Parathyroid adenoma (tissue), 2 donors: ENCODE results near the gene MINK1.
"Not testable (repeated sequence)": the region's sequence is repeated elsewhere in the genome, so short reads cannot be mapped to it uniquely, and the experiment has no call there.

Source experiments
- H2AFZ ChIP-seq: fragments of 300-600 bp; sonication (generic); one replicate; pipeline ENCODE4 v1.7.0; 2017; ENCODE audit warnings: antibody characterized with exemption, mild to moderate bottlenecking
- H3K27ac ChIP-seq: fragments of 300-600 bp; sonication (generic); one replicate; pipeline ENCODE4 v1.7.0; 2017
- H3K27me3 ChIP-seq: fragments of 300-600 bp; sonication (generic); one replicate; pipeline ENCODE4 v1.7.0; 2017; ENCODE audit warnings: low read length; ENCODE audit not compliant: control insufficient read depth, insufficient read depth
- H3K36me3 ChIP-seq: fragments of 300-600 bp; sonication (generic); one replicate; pipeline ENCODE4 v1.7.0; 2017; ENCODE audit warnings: low read length; ENCODE audit not compliant: control insufficient read depth, insufficient read depth
- H3K4me1 ChIP-seq: fragments of 300-600 bp; sonication (generic); one replicate; pipeline ENCODE4 v1.7.0; 2017; ENCODE audit warnings: control low read depth
- H3K4me2 ChIP-seq: fragments of 300-600 bp; sonication (generic); one replicate; pipeline ENCODE4 v1.7.0; 2017; ENCODE audit warnings: low read length
- H3K4me3 ChIP-seq: fragments of 300-600 bp; sonication (generic); one replicate; pipeline ENCODE4 v1.7.0; 2017; ENCODE audit warnings: low read depth, low read length
- H3K79me2 ChIP-seq: fragments of 300-600 bp; sonication (generic); one replicate; pipeline ENCODE4 v1.7.0; 2017; ENCODE audit warnings: control low read depth
- H3K9ac ChIP-seq: fragments of 300-600 bp; sonication (generic); one replicate; pipeline ENCODE4 v1.7.0; 2017; ENCODE audit warnings: mild to moderate bottlenecking
- H3K9me3 ChIP-seq: fragments of 300-600 bp; sonication (generic); one replicate; pipeline ENCODE4 v1.7.0; 2017; ENCODE audit warnings: low read length; ENCODE audit not compliant: control insufficient read depth
- CTCF ChIP-seq: fragments of 300-600 bp; sonication (generic); IDR thresholded peaks from one replicate; pipeline ENCODE4 v1.7.0; 2017; ENCODE audit warnings: antibody characterized with exemption, mild to moderate bottlenecking
- donor health status: primary hyperparathyroidism.

Gene MINK1

DNA sequence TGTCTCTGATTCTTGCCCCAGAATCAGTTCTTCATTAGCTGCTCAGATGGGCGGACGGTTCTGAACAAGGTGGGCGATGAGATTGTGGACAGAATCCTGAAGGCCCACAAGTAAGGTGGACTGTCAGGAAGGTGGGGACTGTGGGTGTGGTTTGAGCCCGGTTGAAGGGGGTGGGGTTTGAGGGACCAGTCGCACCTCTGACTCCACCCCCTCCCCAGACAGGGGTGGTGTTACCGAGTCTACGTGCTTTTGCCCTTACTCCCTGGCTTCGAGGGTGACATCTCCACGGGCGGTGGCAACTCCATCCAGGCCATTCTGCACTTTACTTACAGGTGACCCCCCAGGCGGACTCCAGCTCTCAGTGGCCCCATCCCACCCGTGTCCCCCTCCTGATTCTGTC lies 14.9 kb upstream of the MINK1 start:
- Histone ChIP-seq H3K4me2 (no peak overlapping the region), H3K27me3 (no peaks in the 10 kb centered on the region), H3K9ac (no peak overlapping the region), H2AFZ (no peak overlapping the region), H3K9me3 (no peaks in the 10 kb centered on the region), H3K4me3 (no peak overlapping the region), H3K36me3 (no peaks in the 10 kb centered on the region), H3K27ac (no peak overlapping the region), H3K4me1 (no peaks in the 10 kb centered on the region), H3K79me2 (no peaks in the 10 kb centered on the region)
- no peak for TF ChIP-seq CTCF

DNA sequence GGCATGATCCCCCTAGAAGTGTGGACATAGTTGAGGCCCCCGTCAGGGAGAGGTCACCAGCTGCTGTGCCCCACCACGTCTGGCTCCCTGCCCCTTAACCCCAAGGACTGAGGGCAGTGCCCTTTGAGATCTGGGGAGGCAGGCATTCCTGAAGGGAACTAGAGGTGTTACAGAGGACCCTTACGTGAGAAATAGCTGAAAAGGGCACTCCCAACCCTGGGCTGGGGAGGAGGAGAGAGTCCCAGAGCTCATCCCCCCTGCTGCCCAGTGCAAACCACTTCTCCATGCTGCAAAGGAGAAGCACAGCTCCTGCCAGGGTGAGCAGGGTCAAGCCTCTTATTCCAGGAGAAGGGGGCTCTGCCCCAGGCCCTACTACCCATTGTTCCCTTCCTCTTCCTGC lies 10.3 kb upstream of the MINK1 start:
- Histone ChIP-seq H3K36me3 (no peaks in the 10 kb centered on the region), H2AFZ (no peak overlapping the region), H3K27me3 (no peaks in the 10 kb centered on the region), H3K9me3 (no peaks in the 10 kb centered on the region), H3K4me1 (no peaks in the 10 kb centered on the region), H3K27ac (no peak overlapping the region), H3K79me2 (no peaks in the 10 kb centered on the region), H3K9ac (no peak overlapping the region), H3K4me3 (no peak overlapping the region), H3K4me2 (no peak overlapping the region)
- no peak for TF ChIP-seq CTCF

DNA sequence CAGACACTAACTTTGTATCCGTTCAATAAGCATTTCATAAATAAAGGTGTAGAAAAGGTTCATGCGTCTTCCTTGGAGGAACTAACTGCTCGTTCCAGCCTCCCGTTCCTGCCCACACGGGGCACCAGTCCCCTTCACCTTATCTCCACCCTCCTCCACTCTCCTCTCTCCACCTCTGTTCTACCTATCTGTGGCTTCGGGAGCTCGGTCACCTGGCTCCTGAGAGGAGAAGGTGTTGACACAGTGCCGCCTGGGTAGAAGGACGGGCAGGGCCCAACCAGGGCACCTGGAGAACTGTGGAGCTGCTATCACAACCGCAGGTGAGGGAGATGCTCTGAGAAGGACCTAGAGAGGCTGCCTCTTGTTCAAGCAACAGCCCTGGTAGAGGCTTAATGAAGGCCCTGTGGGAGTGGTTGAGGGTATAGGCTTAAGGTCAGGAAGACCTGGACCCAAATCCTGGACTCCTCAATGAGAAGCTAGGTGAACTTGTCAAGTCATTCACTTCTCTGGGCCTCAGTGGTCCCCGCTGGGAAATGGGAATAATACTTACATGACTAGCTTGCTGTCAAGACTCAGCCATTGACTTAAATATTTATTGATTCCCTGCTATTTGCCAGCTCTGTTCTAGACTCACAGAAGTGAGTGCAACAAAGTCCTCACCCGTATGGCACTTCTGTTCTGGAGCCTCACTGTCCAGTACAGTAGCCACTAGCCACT lies 9.6 kb upstream of the MINK1 start:
- Histone ChIP-seq H3K4me3 (no peak overlapping the region), H3K9me3 (no peaks in the 10 kb centered on the region), H3K4me2 (no peak overlapping the region), H2AFZ (no peak overlapping the region), H3K27me3 (no peaks in the 10 kb centered on the region), H3K4me1 (no peaks in the 10 kb centered on the region), H3K27ac (no peak overlapping the region), H3K9ac (no peak overlapping the region), H3K36me3 (no peaks in the 10 kb centered on the region), H3K79me2 (no peaks in the 10 kb centered on the region)
- no peak for TF ChIP-seq CTCF

DNA sequence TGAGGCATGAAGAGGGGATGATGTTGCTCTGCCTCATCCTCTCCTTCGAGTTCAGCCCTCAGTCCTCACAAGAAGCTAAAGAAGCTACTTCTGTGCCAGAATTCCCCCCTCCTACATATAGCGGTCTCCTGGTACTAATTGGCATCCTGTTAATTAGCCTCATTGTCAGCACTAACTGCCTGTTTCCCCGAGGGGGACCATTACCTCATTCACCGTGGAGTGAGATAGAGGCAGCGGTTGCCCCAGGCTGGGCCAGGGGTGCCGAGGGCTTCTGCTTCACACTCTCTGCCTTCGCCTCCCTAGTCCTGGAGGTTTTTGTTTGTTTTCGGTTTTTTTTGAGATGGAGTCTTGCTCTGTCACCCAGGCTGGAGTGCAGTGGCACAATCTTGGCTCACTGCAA lies 5.7 kb upstream of the MINK1 start:
- Histone ChIP-seq H3K27me3 (no peaks in the 10 kb centered on the region), H3K4me2 (no peak overlapping the region), H3K9me3 (no peaks in the 10 kb centered on the region), H3K9ac (no peak overlapping the region), H3K27ac (no peak overlapping the region), H3K36me3 (no peaks in the 10 kb centered on the region), H2AFZ (no peak overlapping the region), H3K79me2 (no peaks in the 10 kb centered on the region), H3K4me3 (no peak overlapping the region), H3K4me1 (no peaks in the 10 kb centered on the region)
- no peak for TF ChIP-seq CTCF

DNA sequence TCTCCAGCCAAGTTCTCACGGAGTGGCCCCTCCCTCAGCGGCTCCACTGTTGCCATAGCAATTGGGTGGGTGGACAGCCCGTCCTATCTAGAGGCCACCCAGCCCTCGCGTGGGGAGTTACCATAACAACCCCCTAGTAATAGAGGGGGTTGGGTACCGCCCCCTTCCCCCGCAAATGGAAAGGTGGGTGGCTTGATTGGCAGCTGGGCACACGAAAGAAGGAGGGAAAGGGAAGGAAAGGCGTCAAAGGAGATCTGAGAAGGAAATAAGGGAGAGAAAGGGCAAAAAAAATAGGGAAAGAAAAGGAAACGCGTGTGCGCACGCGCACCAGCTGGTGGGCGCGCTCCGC lies 337 bp upstream of the MINK1 start:
- H3K27me3 ChIP-seq, H3K9me3 ChIP-seq, H3K9ac ChIP-seq, H3K4me1 ChIP-seq, H3K36me3 ChIP-seq: not testable (repeated sequence)
- Histone ChIP-seq H3K79me2 (peaks cover 23% of the 10 kb centered on the region), H3K27ac (peak overlapping the region; percentile 72), H2AFZ (peak overlapping the region; percentile 95), H3K4me2 (peak overlapping the region; percentile 93), H3K4me3 (peak overlapping the region; percentile 64)
